Measurements from ENCODE around the gene ABCB8. TPM values are rescaled to one million over a fixed set of nuclear protein-coding genes. Genes with fewer than 3 reads are reported as not detected.

Gene ABCB8
- total and polyA plus RNA-seq, 9 of the 15 experiments (the other 6 are each of a cell fraction or from before 2014, with no cell fraction given) = 7.6 to 106 (median 36.3) TPM

GRCh38 chr7:151060416-151061212 is 32.4 kb downstream of the ABCB8 start (continued):
- TF ChIP-seq CTCFL (IDR thresholded peaks at IDR 0.05; ENCODE audit: borderline replicate concordance, insufficient read depth, low read depth, low read length, poor library complexity, severe bottlenecking) (peak; percentile 56), HOXB6 (CRISPR knock-in tag; IDR thresholded peaks at IDR 0.05; ENCODE audit: borderline replicate concordance) (0 out of 2 replicates have a peak, but pooled peaks have one; percentile 35), CREM (IDR thresholded peaks at IDR 0.05; ENCODE audit: low read depth) (0 out of 2 replicates have a peak, but pooled peaks have one; percentile 4), CBX2 (IDR thresholded peaks at IDR 0.05; ENCODE audit: insufficient read depth, low read length, poor library complexity, severe bottlenecking) (no peak), ZNF311 (CRISPR knock-in tag; IDR thresholded peaks at IDR 0.05) (0 out of 2 replicates have a peak, but pooled peaks have one; percentile 37), CREB1 (IDR thresholded peaks at IDR 0.05) (0 out of 2 replicates have a peak, but pooled peaks have one; percentile 12), CREB1 (CRISPR knock-in tag; IDR thresholded peaks at IDR 0.05) (no peak), POLR3A (IDR thresholded peaks at IDR 0.05; ENCODE audit: borderline replicate concordance, extremely low read depth, insufficient read depth, insufficient read length) (no peak), L3MBTL2 (IDR thresholded peaks at IDR 0.05) (0 out of 2 replicates have a peak, but pooled peaks have one; percentile 4), ZNF165 (CRISPR knock-in tag; IDR thresholded peaks at IDR 0.05; ENCODE audit: borderline replicate concordance) (0 out of 2 replicates have a peak, but pooled peaks have one; percentile 17), GMEB1 (CRISPR knock-in tag; IDR thresholded peaks at IDR 0.05) (no peak), HMGN3 (IDR thresholded peaks at IDR 0.05; ENCODE audit: borderline replicate concordance, extremely low read depth, insufficient read length, low read depth, low read length) (peak; percentile 74), LEF1 (IDR thresholded peaks at IDR 0.05) (0 out of 2 replicates have a peak, but pooled peaks have one; percentile 6), STAT6 (CRISPR knock-in tag; IDR thresholded peaks at IDR 0.05) (peak; percentile 61; the same call in 1 of the 2 replicates), ZBTB7A (IDR thresholded peaks at IDR 0.05; ENCODE audit: borderline replicate concordance, control insufficient read depth, low read depth, low read length) (peak; percentile 2; the same call in 1 of the 2 replicates), SPI1 (IDR thresholded peaks at IDR 0.05; ENCODE audit: borderline replicate concordance, low read depth, low read length) (0 out of 2 replicates have a peak, but pooled peaks have one; percentile 16), ATF6 (CRISPR knock-in tag; IDR thresholded peaks at IDR 0.05) (peak; percentile 74; the same call in 1 of the 2 replicates)

Data from K562 (cell line).